Thymus (tissue), 11 donors: ENCODE data around the gene KCNG1. TPM values are rescaled to one million over a fixed set of nuclear protein-coding genes. Genes with fewer than 3 reads are reported as not detected.
"Not testable (repeated sequence)": the region's sequence is repeated elsewhere in the genome, so short reads cannot be mapped to it uniquely, and the experiment has no call there.

Experiments
- DNase-seq, 9 donors: peaks; one replicate each; pipeline ENCODE4 v3.0.0-alpha.2; 2013; ENCODE audit warnings: low spot score in 9 of 9, low read depth in 6 of 9, missing footprints in 1 of 9
- H3K27ac ChIP-seq, 2 donors: one replicate each; pipeline ENCODE4 v1.5.1; 2013; ENCODE audit warnings: control low read depth in 1 of 2, low read depth in 1 of 2, low read length in 1 of 2, mild to moderate bottlenecking in 1 of 2, moderate library complexity in 1 of 2
- H3K27me3 ChIP-seq, 2 donors: one replicate each; pipeline ENCODE4 v1.5.1; 2013; ENCODE audit warnings: low read length in 1 of 2; ENCODE audit not compliant: control insufficient read depth in 2 of 2, insufficient read depth in 1 of 2
- H3K36me3 ChIP-seq, 2 donors: one replicate each; pipeline ENCODE4 v1.5.1; 2013; ENCODE audit warnings: low read length in 1 of 2, mild to moderate bottlenecking in 1 of 2, moderate library complexity in 1 of 2; ENCODE audit not compliant: control insufficient read depth in 2 of 2, insufficient read depth in 2 of 2
- H3K4me1 ChIP-seq, 2 donors: one replicate each; pipeline ENCODE4 v1.5.1; 2013; ENCODE audit warnings: low read length in 2 of 2; ENCODE audit not compliant: control insufficient read depth in 2 of 2, insufficient read depth in 2 of 2
- H3K4me3 ChIP-seq, 2 donors: one replicate each; pipeline ENCODE4 v1.5.1; 2013; ENCODE audit warnings: low read length in 2 of 2, control low read depth in 1 of 2, mild to moderate bottlenecking in 1 of 2
- H3K9me3 ChIP-seq, 2 donors: one replicate each; pipeline ENCODE4 v1.5.1; 2013; ENCODE audit warnings: low read length in 1 of 2, mild to moderate bottlenecking in 1 of 2; ENCODE audit not compliant: control insufficient read depth in 2 of 2, insufficient read depth in 1 of 2
- WGBS: extraction: QIAGEN DNeasy Blood & Tissue Kit; methylation state at CpG from one replicate; pipeline ENCODE4 v1.1.7; 2013; 5-methylcytosine and 5-hydroxymethylcytosine counted together
- polyA plus RNA-seq: library from polyadenylated mRNA; stranded (reverse); fragments of 200-250 nt; gene quantifications from one replicate; pipeline ENCODE4 v1.2.3, GENCODE V29; 2013
- total RNA-seq: library from RNA; stranded (reverse); fragments of 120-200 nt; gene quantifications from one replicate; pipeline ENCODE4 v1.2.4, GENCODE V29; 2013
- donor health status: healthy.

Gene KCNG1
- total and polyA plus RNA-seq, 2 donors: 0.28 to 0.71 TPM

- H3K36me3 ChIP-seq: no peaks in the 10 kb centered on the region
- 23% methylated on average over 9 of the region's 9 CpGs for WGBS
- no peak overlapping the region for H3K27ac ChIP-seq
- H3K4me1 ChIP-seq: no peaks in the 10 kb centered on the region
- H3K9me3 ChIP-seq: no peaks in the 10 kb centered on the region
- no peak for DNase-seq
- no peak overlapping the region for H3K4me3 ChIP-seq
- H3K27me3 ChIP-seq: peaks cover 0 to 13% of the 10 kb centered on the region in 2 donors
Measured at GRCh38 chr20:51058017-51058416, 35.1 kb upstream of the KCNG1 start.

- no peaks in the 10 kb centered on the region for H3K4me1 ChIP-seq
- no peaks in the 10 kb centered on the region for H3K36me3 ChIP-seq
- 78% methylated on average over 11 of the region's 11 CpGs for WGBS
- no peaks in the 10 kb centered on the region for H3K9me3 ChIP-seq
- no peak overlapping the region for H3K27ac ChIP-seq
- peaks cover 0 to 16% of the 10 kb centered on the region in 2 donors for H3K27me3 ChIP-seq
- H3K4me3 ChIP-seq: no peak overlapping the region
- DNase-seq: no peak
Measured at GRCh38 chr20:51054233-51054632, 31.3 kb upstream of the KCNG1 start.

- Histone ChIP-seq H3K27ac (no peak overlapping the region), H3K27me3 (peaks cover 0 to 2% of the 10 kb centered on the region in 2 donors), H3K4me3 (no peak overlapping the region), H3K36me3 (no peaks in the 10 kb centered on the region), H3K9me3 (peaks cover 0 to 4% of the 10 kb centered on the region in 2 donors), H3K4me1 (no peaks in the 10 kb centered on the region)
- no peak for DNase-seq
- 34% methylated on average over 8 of the region's 8 CpGs for WGBS
Measured at GRCh38 chr20:51050531-51051075, 27.7 kb upstream of the KCNG1 start.

- no peaks in the 10 kb centered on the region for H3K36me3 ChIP-seq
- H3K4me3 ChIP-seq: no peak overlapping the region
- H3K27me3 ChIP-seq: peaks cover 0 to 2% of the 10 kb centered on the region in 2 donors
- no peak for DNase-seq
- WGBS: 85% methylated on average over 9 of the region's 9 CpGs
- H3K27ac ChIP-seq: no peak overlapping the region
- H3K9me3 ChIP-seq: peaks cover 0 to 4% of the 10 kb centered on the region in 2 donors
- no peaks in the 10 kb centered on the region for H3K4me1 ChIP-seq
Measured at GRCh38 chr20:51046021-51046985, 23.4 kb upstream of the KCNG1 start.

- not testable (repeated sequence) for H3K9me3 ChIP-seq, H3K27me3 ChIP-seq, H3K36me3 ChIP-seq, H3K4me1 ChIP-seq, H3K27ac ChIP-seq, H3K4me3 ChIP-seq, DNase-seq
- WGBS: 94% methylated on average over 9 of the region's 9 CpGs
Measured at GRCh38 chr20:51045492-51045891, 22.6 kb upstream of the KCNG1 start.

- Histone ChIP-seq H3K4me1 (no peaks in the 10 kb centered on the region), H3K4me3 (no peak overlapping the region), H3K9me3 (peaks cover 0 to 4% of the 10 kb centered on the region in 2 donors), H3K27ac (no peak overlapping the region), H3K36me3 (no peaks in the 10 kb centered on the region), H3K27me3 (no peaks in the 10 kb centered on the region)
- WGBS: 80% methylated on average over 3 of the region's 3 CpGs
- DNase-seq: no peak
Measured at GRCh38 chr20:51044796-51045195, 21.9 kb upstream of the KCNG1 start.

GRCh38 chr20:51043811-51044210 is 20.9 kb upstream of the KCNG1 start:
- Histone ChIP-seq H3K4me3 (no peak overlapping the region), H3K27ac (no peak overlapping the region)
- 99% methylated on average over 5 of the region's 5 CpGs for WGBS

GRCh38 chr20:51042657-51043247 is 19.8 kb upstream of the KCNG1 start:
- DNase-seq: no peak
- WGBS: 85% methylated on average over 7 of the region's 7 CpGs

More at GRCh38 chr20:51043811-51044210, 20.9 kb upstream of the KCNG1 start:
- no peaks in the 10 kb centered on the region for H3K27me3 ChIP-seq
- H3K4me1 ChIP-seq: no peaks in the 10 kb centered on the region
- no peaks in the 10 kb centered on the region for H3K36me3 ChIP-seq
- no peak for DNase-seq
- peaks cover 0 to 4% of the 10 kb centered on the region in 2 donors for H3K9me3 ChIP-seq

GRCh38 chr20:51042064-51042463 is 19.2 kb upstream of the KCNG1 start:
- H3K4me1 ChIP-seq: no peaks in the 10 kb centered on the region
- no peak overlapping the region for H3K27ac ChIP-seq
- H3K4me3 ChIP-seq: no peak overlapping the region
- H3K27me3 ChIP-seq: no peaks in the 10 kb centered on the region
- DNase-seq: no peak
- WGBS: 64% methylated on average over 6 of the region's 6 CpGs
- H3K36me3 ChIP-seq: no peaks in the 10 kb centered on the region
- peaks cover 0 to 4% of the 10 kb centered on the region in 2 donors for H3K9me3 ChIP-seq

More at GRCh38 chr20:51042657-51043247, 19.8 kb upstream of the KCNG1 start:
- no peaks in the 10 kb centered on the region for H3K36me3 ChIP-seq
- H3K27me3 ChIP-seq: no peaks in the 10 kb centered on the region
- H3K4me1 ChIP-seq: no peaks in the 10 kb centered on the region
- no peak overlapping the region for H3K27ac ChIP-seq
- H3K9me3 ChIP-seq: peaks cover 0 to 4% of the 10 kb centered on the region in 2 donors
- no peak overlapping the region for H3K4me3 ChIP-seq
